Brain microvascular endothelial cell (primary cell): ENCODE data around the gene CDHR4.

ENCODE experiments used
- DNase-seq: peaks from one replicate; pipeline ENCODE4 v3.0.0-alpha.2; 2020
- H3K27ac ChIP-seq: fragments of 250-450 bp; sonication (Bioruptor Pico); 2 replicates; pipeline ENCODE4 v1.5.1; 2020; ENCODE audit warnings: mild to moderate bottlenecking, moderate library complexity
- H3K27me3 ChIP-seq: fragments of 250-450 bp; sonication (Bioruptor Pico); replicated peaks from 2 replicates; pipeline ENCODE4 v1.5.1; 2020; ENCODE audit warnings: mild to moderate bottlenecking
- H3K36me3 ChIP-seq: fragments of 250-450 bp; sonication (Bioruptor Pico); replicated peaks from 2 replicates; pipeline ENCODE4 v1.5.1; 2020; ENCODE audit warnings: mild to moderate bottlenecking
- H3K4me3 ChIP-seq: 2 replicates; pipeline ENCODE4 v1.5.1; 2011; ENCODE audit warnings: low read depth, mild to moderate bottlenecking, control low read depth, low read length, moderate library complexity
- in situ Hi-C: cut with HindIII; loops from 2 replicates; pipeline ENCODE4 v1.10.0; 2017; ENCODE audit warnings: low sequenced_read_pairs, low pct_ligation_motif_present
- TF ChIP-seq, protein P1 (sequence below): IDR thresholded peaks from 2 replicates; pipeline ENCODE4 v1.5.1; 2011; ENCODE audit warnings: low read depth, mild to moderate bottlenecking, moderate library complexity, low read length, control low read depth, inconsistent platforms; ENCODE audit errors: missing control alignments

Gene CDHR4

DNA sequence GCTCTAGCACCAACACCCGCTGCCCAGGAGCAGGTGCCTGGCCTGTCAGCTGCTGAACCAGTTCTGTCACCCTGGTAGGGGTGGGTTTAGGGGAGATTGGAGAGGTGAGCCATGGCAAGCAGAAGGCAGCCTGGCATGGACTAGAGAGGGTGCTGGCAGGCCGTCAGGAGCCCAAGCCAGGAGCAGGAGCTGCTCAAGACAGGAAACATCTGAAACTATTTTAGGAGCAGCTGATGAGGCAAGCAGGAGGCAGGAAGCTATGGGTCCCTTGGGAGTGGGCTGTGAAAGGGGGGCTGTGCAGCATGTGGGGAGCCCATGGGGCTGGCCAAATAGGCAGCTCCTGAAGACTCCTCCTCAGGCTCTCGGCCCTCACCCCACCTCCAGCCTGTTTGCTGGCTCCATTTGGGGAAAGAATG lies 5.7 kb upstream of the CDHR4 start:
- Histone ChIP-seq H3K36me3 (no peaks in the 10 kb centered on the region), H3K27ac (no peak overlapping the region), H3K27me3 (no peaks in the 10 kb centered on the region), H3K4me3 (no peak overlapping the region)
- peak; percentile 45 for DNase-seq
- TF ChIP-seq, protein P1, sequence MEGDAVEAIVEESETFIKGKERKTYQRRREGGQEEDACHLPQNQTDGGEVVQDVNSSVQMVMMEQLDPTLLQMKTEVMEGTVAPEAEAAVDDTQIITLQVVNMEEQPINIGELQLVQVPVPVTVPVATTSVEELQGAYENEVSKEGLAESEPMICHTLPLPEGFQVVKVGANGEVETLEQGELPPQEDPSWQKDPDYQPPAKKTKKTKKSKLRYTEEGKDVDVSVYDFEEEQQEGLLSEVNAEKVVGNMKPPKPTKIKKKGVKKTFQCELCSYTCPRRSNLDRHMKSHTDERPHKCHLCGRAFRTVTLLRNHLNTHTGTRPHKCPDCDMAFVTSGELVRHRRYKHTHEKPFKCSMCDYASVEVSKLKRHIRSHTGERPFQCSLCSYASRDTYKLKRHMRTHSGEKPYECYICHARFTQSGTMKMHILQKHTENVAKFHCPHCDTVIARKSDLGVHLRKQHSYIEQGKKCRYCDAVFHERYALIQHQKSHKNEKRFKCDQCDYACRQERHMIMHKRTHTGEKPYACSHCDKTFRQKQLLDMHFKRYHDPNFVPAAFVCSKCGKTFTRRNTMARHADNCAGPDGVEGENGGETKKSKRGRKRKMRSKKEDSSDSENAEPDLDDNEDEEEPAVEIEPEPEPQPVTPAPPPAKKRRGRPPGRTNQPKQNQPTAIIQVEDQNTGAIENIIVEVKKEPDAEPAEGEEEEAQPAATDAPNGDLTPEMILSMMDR, result no peak
- in situ Hi-C loops, result no loop called here

DNA sequence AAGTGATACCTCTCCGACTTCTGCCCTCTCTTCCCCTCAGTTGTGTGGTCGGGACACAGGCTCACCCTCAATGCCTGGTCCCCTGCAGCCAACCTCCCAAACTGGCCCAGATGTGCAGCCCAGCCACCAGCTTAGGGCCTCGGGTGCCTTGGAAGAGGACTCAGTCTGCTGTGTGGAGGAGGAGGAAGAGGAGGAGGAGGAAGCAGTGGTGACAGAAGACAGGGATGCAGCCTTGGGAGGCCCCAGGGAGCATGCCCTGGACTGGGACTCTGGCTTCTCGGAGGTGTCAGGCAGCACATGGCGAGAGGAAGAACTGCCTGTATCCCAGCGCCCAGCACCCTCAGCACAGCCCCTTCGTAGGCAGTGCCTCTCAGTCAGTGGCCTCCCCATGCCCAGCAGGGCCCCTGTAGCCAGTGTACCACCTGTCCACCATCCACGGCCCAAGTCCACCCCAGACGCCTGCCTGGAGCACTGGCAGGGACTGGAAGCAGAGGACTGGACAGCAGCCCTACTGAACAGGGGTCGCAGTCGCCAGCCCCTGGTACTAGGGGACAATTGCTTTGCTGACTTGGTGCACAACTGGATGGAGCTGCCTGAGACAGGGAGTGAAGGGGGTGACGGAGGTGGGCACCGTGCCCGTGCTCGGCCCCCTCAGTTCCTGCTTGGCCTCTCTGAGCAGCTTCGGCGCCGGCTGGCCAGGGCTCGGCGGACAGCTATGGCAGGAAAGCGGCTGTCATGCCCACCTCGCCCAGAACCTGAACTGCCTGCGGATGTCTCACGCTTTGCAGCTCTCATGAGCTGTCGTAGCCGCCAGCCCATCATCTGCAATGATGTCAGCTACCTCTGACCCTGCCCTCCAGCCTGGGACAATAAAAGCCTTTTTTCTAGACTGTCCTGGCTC lies 4.7 kb upstream of the CDHR4 start:
- TF ChIP-seq, protein P1, result no peak
- Histone ChIP-seq H3K27me3 (no peaks in the 10 kb centered on the region), H3K36me3 (no peaks in the 10 kb centered on the region), H3K4me3 (peak overlapping the region; percentile 84), H3K27ac (no peak overlapping the region)
- in situ Hi-C loops, result no loop called here
- DNase-seq, result no peak

DNA sequence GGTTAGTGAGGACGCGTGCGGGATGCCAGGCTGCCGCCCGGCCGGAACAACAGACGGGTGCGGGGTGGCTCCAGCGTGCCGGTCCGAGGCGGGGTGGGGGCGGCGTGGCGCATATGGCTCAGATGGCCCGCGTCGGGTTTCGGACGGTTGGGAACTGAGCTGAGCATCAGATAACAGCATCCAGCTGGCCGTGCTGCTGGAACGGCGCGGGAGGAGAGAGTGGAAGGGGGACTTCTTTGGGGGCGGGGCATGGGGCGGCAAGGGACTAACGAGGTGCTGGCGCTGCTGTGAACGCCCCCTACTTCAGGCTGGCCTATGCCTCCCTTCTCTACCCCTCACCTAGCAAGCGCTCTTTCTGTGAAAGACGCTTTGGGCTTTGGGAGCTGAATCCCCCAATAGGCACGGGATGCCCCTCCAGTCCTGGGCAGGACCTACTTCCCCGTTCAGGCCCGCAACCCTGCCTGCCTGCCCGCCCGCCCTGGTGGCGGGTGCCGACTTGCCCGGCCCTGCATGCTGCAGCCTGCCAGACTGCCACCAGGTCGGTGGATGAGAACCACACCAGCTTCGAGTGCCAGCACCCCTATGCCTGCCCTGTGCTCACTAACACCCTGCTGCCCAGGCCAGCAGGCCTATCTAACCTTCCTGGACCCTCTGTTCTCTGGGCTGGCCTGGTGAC lies 3.9 kb upstream of the CDHR4 start:
- TF ChIP-seq, protein P1, result no peak
- no peak for DNase-seq
- no peaks in the 10 kb centered on the region for H3K27me3 ChIP-seq
- H3K4me3 ChIP-seq, result peak overlapping the region; percentile 84
- H3K27ac ChIP-seq, result no peak overlapping the region
- no peaks in the 10 kb centered on the region for H3K36me3 ChIP-seq
- in situ Hi-C loops, result no loop called here

DNA sequence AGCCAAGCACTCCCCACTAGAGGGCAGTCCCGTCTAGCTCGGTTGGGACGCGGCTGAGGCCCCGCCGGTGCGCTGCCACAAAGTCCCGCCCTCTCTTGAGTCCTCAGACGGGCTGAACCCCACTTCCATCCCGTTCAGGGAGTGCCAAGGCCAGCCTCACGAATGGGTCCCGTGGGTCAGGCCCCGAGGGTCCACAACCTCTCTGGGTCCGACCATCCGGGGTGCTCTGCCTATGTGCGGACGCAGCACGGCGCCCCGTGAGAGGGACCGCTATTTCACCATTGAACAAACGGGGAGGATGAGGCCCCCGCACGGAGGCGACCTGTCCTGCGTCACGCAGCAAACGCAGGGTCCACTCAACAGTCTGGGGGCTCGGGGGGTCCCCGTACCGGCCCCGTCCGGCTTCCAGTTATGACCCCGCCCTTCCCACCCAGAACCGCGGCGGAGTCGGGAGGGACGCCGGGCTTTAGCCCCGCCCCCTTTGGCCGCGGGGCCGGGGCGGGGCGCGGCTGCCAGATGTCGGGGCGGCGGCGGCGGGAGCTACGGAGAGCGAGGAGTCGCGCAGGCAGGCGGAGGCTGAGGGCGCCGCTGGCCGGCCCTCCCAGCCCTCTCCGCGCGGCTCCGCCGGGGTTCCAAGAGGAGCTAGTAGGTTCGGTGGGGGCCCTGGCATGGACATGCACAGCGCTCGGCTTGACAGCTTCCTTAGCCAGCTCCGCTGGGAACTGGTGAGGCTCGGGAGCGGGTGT lies 3.2 kb upstream of the CDHR4 start, which contains the start of gene INKA1:
INKA1 (plus strand) TSS at position 543 of the 746 bp plus-strand sequence; CDS start at position 675, 132 bp downstream.
- H3K4me3 ChIP-seq, result peak within 1 kb of the TSS; percentile 84
- no peaks in the 10 kb centered on the region for H3K36me3 ChIP-seq
- in situ Hi-C loops, result no loop called here
- TF ChIP-seq, protein P1, result peak; percentile 93
- no peaks in the 10 kb centered on the region for H3K27me3 ChIP-seq
- H3K27ac ChIP-seq, result peak within 1 kb of the TSS; percentile 10
- DNase-seq, result peak; percentile 54

DNA sequence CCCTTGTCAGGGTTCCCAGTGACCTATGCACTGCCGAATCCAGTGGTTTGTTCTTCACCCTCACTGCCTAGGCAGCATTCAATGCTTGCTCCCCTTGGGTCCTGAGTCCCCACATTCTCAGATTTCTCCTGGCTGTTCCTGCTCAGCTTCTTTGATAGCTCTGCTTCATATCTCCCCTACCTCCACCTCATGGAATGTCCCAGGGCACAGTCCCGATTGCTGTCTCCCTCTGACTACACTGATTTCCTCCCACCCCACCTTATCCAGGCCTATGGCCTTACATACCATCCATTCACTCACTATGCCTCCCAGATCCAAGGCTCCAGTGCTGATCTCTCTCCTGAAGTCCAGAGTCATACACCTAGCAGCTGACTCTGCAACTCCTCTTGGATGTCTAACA lies 1.5 kb upstream of the CDHR4 start:
- Histone ChIP-seq H3K27me3 (no peaks in the 10 kb centered on the region), H3K36me3 (no peaks in the 10 kb centered on the region), H3K27ac (no peak overlapping the region), H3K4me3 (no peak overlapping the region)
- in situ Hi-C loops, result no loop called here
- TF ChIP-seq, protein P1, result no peak
- DNase-seq, result no peak
